ENCODE results near the gene ADD3. TPM values are rescaled to one million over a fixed set of nuclear protein-coding genes. Genes with fewer than 3 reads are reported as not detected.

Gene ADD3
- total RNA-seq, 1 donor from 2014 or later = 77.2 TPM

Other genes starting within 250 kb of the ADD3 start
- gene XPNPEP1, start 84.5 kb upstream of the ADD3 start, total RNA-seq = 43.5 TPM
- gene MXI1, start 199.6 kb downstream of the ADD3 start, total RNA-seq = 59.2 TPM

Measured in cardiac septum (tissue), 1 donor.